Neural cell (in vitro differentiated cells): ENCODE data around the gene RUVBL1. TPM values are rescaled to one million over a fixed set of nuclear protein-coding genes. Genes with fewer than 3 reads are reported as not detected.

Source experiments
- H2AFZ ChIP-seq: fragments of 200-600, 300-800 bp; sonication (generic), shearing (Covaris generic); 2 replicates; pipeline ENCODE4 v1.6.0; 2014; ENCODE audit warnings: low read depth, mild to moderate bottlenecking, antibody characterized with exemption, low read length, moderate library complexity
- H3F3A ChIP-seq: fragments of 200-600 bp; shearing (Covaris generic); 2 replicates; pipeline ENCODE4 v1.6.1; 2016; ENCODE audit warnings: mild to moderate bottlenecking, moderate library complexity, mixed read lengths, antibody characterized with exemption, low read length; ENCODE audit not compliant: insufficient read depth, poor library complexity, severe bottlenecking
- H3K27ac ChIP-seq: fragments of 200-600, 300-800 bp; sonication (generic), shearing (Covaris generic); 2 replicates; pipeline ENCODE4 v1.5.1; 2014; ENCODE audit warnings: mild to moderate bottlenecking, low read length, moderate library complexity
- H3K27me3 ChIP-seq: fragments of 300-800, 200-600 bp; sonication (generic), shearing (Covaris generic); 2 replicates; pipeline ENCODE4 v1.6.0; 2014; ENCODE audit warnings: mild to moderate bottlenecking, low read depth, low read length, moderate library complexity; ENCODE audit not compliant: insufficient read depth
- H3K36me3 ChIP-seq: fragments of 300-800, 200-600 bp; sonication (generic), shearing (Covaris generic); 2 replicates; pipeline ENCODE4 v1.5.1; 2014; ENCODE audit warnings: mild to moderate bottlenecking, antibody characterized with exemption, low read length, moderate library complexity; ENCODE audit not compliant: insufficient read depth
- H3K4me2 ChIP-seq: fragments of 300-800, 200-600 bp; sonication (generic), shearing (Covaris generic); 2 replicates; pipeline ENCODE4 v1.6.0; 2014; ENCODE audit warnings: mild to moderate bottlenecking, low read length
- H3K4me3 ChIP-seq: fragments of 300-800, 200-600 bp; sonication (generic), shearing (Covaris generic); 2 replicates; pipeline ENCODE4 v1.5.1; 2014; ENCODE audit warnings: mild to moderate bottlenecking, low read length, moderate library complexity
- H3K79me2 ChIP-seq: fragments of 200-600 bp; shearing (Covaris generic); replicated peaks from 2 replicates; pipeline ENCODE4 v1.6.0; 2014; ENCODE audit warnings: mild to moderate bottlenecking, low read length, moderate library complexity; ENCODE audit not compliant: insufficient read depth
- H3K9ac ChIP-seq: fragments of 300-800, 200-600 bp; sonication (generic), shearing (Covaris generic); 2 replicates; pipeline ENCODE4 v1.6.1; 2016; ENCODE audit warnings: mild to moderate bottlenecking, low read length, mixed read lengths
- H3K9me2 ChIP-seq: fragments of 200-600 bp; shearing (Covaris generic); 2 replicates; pipeline ENCODE4 v1.6.1; 2016; ENCODE audit warnings: mild to moderate bottlenecking, low read length, mixed read lengths; ENCODE audit not compliant: insufficient read depth
- H3K9me3 ChIP-seq: fragments of 200-600, 300-800 bp; sonication (generic), shearing (Covaris generic); 2 replicates; pipeline ENCODE4 v1.6.1; 2016; ENCODE audit warnings: mild to moderate bottlenecking, mixed run types, low read length, moderate library complexity, mixed read lengths
- H4K20me1 ChIP-seq: fragments of 200-600 bp; shearing (Covaris generic); 2 replicates; pipeline ENCODE4 v1.6.1; 2016; ENCODE audit warnings: mild to moderate bottlenecking, mixed run types; ENCODE audit not compliant: insufficient read depth
- EP300 ChIP-seq: fragments of 450-650 bp; conservative IDR thresholded peaks from 2 replicates; pipeline ENCODE4 v1.6.1; 2014; ENCODE audit warnings: antibody characterized with exemption, mild to moderate bottlenecking, moderate library complexity; ENCODE audit not compliant: poor library complexity, severe bottlenecking
- EZH2 ChIP-seq: fragments of 200-600, 300-800 bp; shearing (Covaris generic), sonication (generic); IDR thresholded peaks from 2 replicates; pipeline ENCODE4 v1.6.1; 2014; ENCODE audit warnings: antibody characterized with exemption, low read length, borderline replicate concordance, mild to moderate bottlenecking; ENCODE audit not compliant: insufficient read depth, poor library complexity, severe bottlenecking
- RAD21 ChIP-seq: fragments of 450-650 bp; conservative IDR thresholded peaks from 2 replicates; pipeline ENCODE4 v1.6.1; 2014; ENCODE audit warnings: antibody characterized with exemption, mild to moderate bottlenecking, moderate library complexity
- SMC3 ChIP-seq: fragments of 450-650 bp; conservative IDR thresholded peaks from 2 replicates; pipeline ENCODE4 v1.6.1; 2014; ENCODE audit warnings: antibody characterized with exemption, mild to moderate bottlenecking, moderate library complexity; ENCODE audit not compliant: poor library complexity
- TAF1 ChIP-seq: IDR thresholded peaks from 2 replicates; pipeline ENCODE4 v1.6.1; 2012; ENCODE audit warnings: low read depth
- polyA plus RNA-seq: library from polyadenylated mRNA; depleted of rRNA; stranded (reverse); fragments of >200 nt; gene quantifications from 2 replicates; pipeline ENCODE4 v1.2.3, GENCODE V29; 2014
- TF ChIP-seq, protein P1 (sequence below): fragments of 450-650 bp; IDR thresholded peaks from 2 replicates; pipeline ENCODE4 v1.5.1; 2014; ENCODE audit warnings: antibody characterized with exemption, mild to moderate bottlenecking, moderate library complexity; ENCODE audit not compliant: poor library complexity, severe bottlenecking
- TF ChIP-seq, protein P2 (sequence below): IDR thresholded peaks from 2 replicates; pipeline ENCODE4 v1.6.1; 2012; ENCODE audit warnings: borderline replicate concordance

The RUVBL1 gene
- polyA plus RNA-seq, 1 donor from 2014 or later = 83.3 TPM

DNA sequence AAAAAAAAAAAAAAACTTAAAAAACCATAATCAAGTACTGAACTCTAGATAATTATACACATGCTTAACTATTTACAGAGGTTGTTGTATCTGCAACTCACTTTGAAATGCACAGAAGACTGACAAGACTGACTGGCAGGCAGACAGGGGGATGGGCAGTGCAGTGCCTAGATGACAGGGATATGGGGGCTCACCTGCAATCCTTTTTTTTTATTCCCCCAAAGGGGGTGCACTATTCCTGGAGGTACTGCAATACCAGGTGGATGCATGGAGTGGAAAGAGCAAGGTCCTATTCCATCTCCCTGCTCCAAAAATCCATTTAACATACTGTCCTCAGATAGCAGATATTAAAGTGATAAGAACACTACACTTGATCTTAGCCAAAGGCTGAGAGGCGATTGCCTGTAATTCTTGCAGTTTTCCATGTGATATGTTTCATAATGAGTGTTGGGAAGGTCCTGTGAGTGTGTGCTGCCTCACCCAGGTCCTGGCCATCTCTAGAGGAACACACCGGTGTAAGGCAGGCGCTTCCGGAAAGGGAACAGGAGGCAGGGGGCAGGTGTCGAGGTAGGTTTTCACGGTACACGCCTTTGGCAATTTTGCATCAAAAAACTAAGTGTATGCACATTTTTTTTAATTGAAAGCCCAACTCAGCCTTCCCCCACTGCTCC is 48.6 kb downstream of the RUVBL1 start:
- Histone ChIP-seq H3K9me2 (no peaks in the 10 kb centered on the region), H3K27me3 (peaks cover 11% of the 10 kb centered on the region), H3K9me3 (no peaks in the 10 kb centered on the region), H3K4me2 (no peak overlapping the region), H4K20me1 (no peaks in the 10 kb centered on the region), H3F3A (no peaks in the 10 kb centered on the region), H3K4me3 (peak overlapping the region; percentile 45), H2AFZ (no peak overlapping the region), H3K27ac (no peak overlapping the region), H3K36me3 (no peaks in the 10 kb centered on the region), H3K79me2 (no peaks in the 10 kb centered on the region), H3K9ac (no peak overlapping the region)
- TF ChIP-seq TAF1 (no peak), EZH2 (no peak), SMC3 (no peak), RAD21 (no peak), EP300 (no peak)

DNA sequence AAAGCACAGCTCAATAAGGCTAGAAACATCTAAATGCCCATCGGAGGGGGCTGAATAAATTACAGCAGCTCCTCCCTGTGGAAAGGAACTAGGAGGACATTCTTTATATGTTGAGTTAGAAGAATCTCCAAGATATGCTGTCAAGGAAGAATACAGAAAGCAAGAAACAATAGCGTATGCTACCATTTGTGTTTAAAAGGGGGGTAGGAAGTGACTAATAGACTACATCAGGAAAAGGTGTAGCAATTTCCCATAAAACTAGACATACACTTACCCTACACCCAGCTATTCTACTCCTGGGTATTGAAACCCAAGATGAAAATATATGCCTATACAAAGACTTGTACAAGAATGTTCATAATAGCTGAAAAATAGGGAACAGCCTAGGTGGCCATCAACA is 49.8 kb downstream of the RUVBL1 start:
- H4K20me1 ChIP-seq = no peaks in the 10 kb centered on the region
- no peaks in the 10 kb centered on the region for H3F3A ChIP-seq

More for the DNA sequence above, 49.8 kb downstream of the RUVBL1 start:
- Histone ChIP-seq H3K9ac (no peak overlapping the region), H2AFZ (no peak overlapping the region), H3K9me3 (no peaks in the 10 kb centered on the region), H3K27ac (no peak overlapping the region), H3K4me3 (no peak overlapping the region), H3K79me2 (no peaks in the 10 kb centered on the region), H3K36me3 (no peaks in the 10 kb centered on the region), H3K4me2 (no peak overlapping the region), H3K9me2 (no peaks in the 10 kb centered on the region), H3K27me3 (peaks cover 11% of the 10 kb centered on the region)
- TF ChIP-seq TAF1 = no peak
- TF ChIP-seq, protein P1, sequence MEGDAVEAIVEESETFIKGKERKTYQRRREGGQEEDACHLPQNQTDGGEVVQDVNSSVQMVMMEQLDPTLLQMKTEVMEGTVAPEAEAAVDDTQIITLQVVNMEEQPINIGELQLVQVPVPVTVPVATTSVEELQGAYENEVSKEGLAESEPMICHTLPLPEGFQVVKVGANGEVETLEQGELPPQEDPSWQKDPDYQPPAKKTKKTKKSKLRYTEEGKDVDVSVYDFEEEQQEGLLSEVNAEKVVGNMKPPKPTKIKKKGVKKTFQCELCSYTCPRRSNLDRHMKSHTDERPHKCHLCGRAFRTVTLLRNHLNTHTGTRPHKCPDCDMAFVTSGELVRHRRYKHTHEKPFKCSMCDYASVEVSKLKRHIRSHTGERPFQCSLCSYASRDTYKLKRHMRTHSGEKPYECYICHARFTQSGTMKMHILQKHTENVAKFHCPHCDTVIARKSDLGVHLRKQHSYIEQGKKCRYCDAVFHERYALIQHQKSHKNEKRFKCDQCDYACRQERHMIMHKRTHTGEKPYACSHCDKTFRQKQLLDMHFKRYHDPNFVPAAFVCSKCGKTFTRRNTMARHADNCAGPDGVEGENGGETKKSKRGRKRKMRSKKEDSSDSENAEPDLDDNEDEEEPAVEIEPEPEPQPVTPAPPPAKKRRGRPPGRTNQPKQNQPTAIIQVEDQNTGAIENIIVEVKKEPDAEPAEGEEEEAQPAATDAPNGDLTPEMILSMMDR = peak; percentile 29
- TF ChIP-seq, protein P2, sequence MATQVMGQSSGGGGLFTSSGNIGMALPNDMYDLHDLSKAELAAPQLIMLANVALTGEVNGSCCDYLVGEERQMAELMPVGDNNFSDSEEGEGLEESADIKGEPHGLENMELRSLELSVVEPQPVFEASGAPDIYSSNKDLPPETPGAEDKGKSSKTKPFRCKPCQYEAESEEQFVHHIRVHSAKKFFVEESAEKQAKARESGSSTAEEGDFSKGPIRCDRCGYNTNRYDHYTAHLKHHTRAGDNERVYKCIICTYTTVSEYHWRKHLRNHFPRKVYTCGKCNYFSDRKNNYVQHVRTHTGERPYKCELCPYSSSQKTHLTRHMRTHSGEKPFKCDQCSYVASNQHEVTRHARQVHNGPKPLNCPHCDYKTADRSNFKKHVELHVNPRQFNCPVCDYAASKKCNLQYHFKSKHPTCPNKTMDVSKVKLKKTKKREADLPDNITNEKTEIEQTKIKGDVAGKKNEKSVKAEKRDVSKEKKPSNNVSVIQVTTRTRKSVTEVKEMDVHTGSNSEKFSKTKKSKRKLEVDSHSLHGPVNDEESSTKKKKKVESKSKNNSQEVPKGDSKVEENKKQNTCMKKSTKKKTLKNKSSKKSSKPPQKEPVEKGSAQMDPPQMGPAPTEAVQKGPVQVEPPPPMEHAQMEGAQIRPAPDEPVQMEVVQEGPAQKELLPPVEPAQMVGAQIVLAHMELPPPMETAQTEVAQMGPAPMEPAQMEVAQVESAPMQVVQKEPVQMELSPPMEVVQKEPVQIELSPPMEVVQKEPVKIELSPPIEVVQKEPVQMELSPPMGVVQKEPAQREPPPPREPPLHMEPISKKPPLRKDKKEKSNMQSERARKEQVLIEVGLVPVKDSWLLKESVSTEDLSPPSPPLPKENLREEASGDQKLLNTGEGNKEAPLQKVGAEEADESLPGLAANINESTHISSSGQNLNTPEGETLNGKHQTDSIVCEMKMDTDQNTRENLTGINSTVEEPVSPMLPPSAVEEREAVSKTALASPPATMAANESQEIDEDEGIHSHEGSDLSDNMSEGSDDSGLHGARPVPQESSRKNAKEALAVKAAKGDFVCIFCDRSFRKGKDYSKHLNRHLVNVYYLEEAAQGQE = no peak
